K562 (cell line): ENCODE measurements around the gene PEX10.

Source experiments
- CEBPB ChIP-seq: fragments of 450-650 bp; IDR thresholded peaks from 2 replicates; pipeline ENCODE4 v1.6.1; 2016; ENCODE audit warnings: missing genetic modification characterization, missing compliant biosample characterization
- CLOCK ChIP-seq: fragments of 250-450 bp; sonication (Bioruptor Pico); IDR thresholded peaks from 2 replicates; pipeline ENCODE4 v1.4.0; 2020; ENCODE audit warnings: mild to moderate bottlenecking, moderate library complexity, borderline replicate concordance
- CREM ChIP-seq: IDR thresholded peaks from 2 replicates; pipeline ENCODE4 v1.6.1; 2014; ENCODE audit warnings: antibody characterized with exemption, low read depth
- DDX20 ChIP-seq: fragments of 450-650 bp; IDR thresholded peaks from 2 replicates; pipeline ENCODE4 v1.6.1; 2016; ENCODE audit warnings: missing genetic modification characterization, low read depth, mild to moderate bottlenecking, missing compliant biosample characterization, moderate library complexity
- ELK1 ChIP-seq: sonication (generic); formaldehyde crosslinking; IDR thresholded peaks from 2 replicates; pipeline ENCODE4 v1.8.1; 2022; ENCODE audit warnings: missing genetic modification reagents
- HMGXB4 ChIP-seq: sonication (generic); formaldehyde crosslinking; IDR thresholded peaks from 2 replicates; pipeline ENCODE4 v1.8.1; 2023; ENCODE audit warnings: mild to moderate bottlenecking, missing genetic modification reagents
- LARP7 ChIP-seq: fragments of 450-650 bp; IDR thresholded peaks from 2 replicates; pipeline ENCODE4 v1.6.1; 2016
- NFATC3 ChIP-seq: fragments of 450-650 bp; IDR thresholded peaks from 2 replicates; pipeline ENCODE4 v1.6.1; 2017; ENCODE audit warnings: mild to moderate bottlenecking
- NRF1 ChIP-seq, 2 experiments: fragments of 450-650 bp; IDR thresholded peaks in 1 of 2; conservative IDR thresholded peaks in 1 of 2; 2 replicates each; pipeline ENCODE4 v1.6.1; 2014; ENCODE audit warnings: mild to moderate bottlenecking in 2 of 2
- PHF8 ChIP-seq: fragments of 200-600 bp; sonication (generic); IDR thresholded peaks from 2 replicates; pipeline ENCODE4 v1.6.1; 2012; ENCODE audit warnings: mixed run types, mild to moderate bottlenecking, inconsistent platforms, low read length, moderate library complexity, borderline replicate concordance
- RBBP5 ChIP-seq: fragments of 200-600 bp; sonication (generic); IDR thresholded peaks from 2 replicates; pipeline ENCODE4 v1.6.1; 2012; ENCODE audit warnings: borderline replicate concordance, mild to moderate bottlenecking, low read length, control low read depth, inconsistent platforms; ENCODE audit not compliant: insufficient read depth, poor library complexity, severe bottlenecking
- SRSF9 ChIP-seq: fragments of 200-400 bp; formaldehyde crosslinking; IDR thresholded peaks from 2 replicates; pipeline ENCODE4 v1.6.1; 2017; ENCODE audit warnings: low read depth, low read length, borderline replicate concordance
- ZNF780A ChIP-seq: fragments of 250-450 bp; sonication (Bioruptor Pico); IDR thresholded peaks from 2 replicates; pipeline ENCODE4 v1.5.0; 2021; ENCODE audit warnings: mild to moderate bottlenecking
- TF ChIP-seq, protein P1 (sequence below), 3 experiments: IDR thresholded peaks in 2 of 3; conservative IDR thresholded peaks in 1 of 3; 2 replicates each; pipeline ENCODE4 v1.5.1; 2011 to 2012; ENCODE audit warnings: low read length in 3 of 3, mild to moderate bottlenecking in 3 of 3, control low read depth in 2 of 3, improper control_type of control experiment in 1 of 3, inconsistent platforms in 1 of 3, low read depth in 1 of 3, mixed read lengths in 1 of 3, moderate library complexity in 1 of 3; ENCODE audit not compliant: insufficient read depth in 2 of 3

GRCh38 chr1:2400950-2401649 is 11.3 kb downstream of the PEX10 start:
- TF ChIP-seq ZNF780A (CRISPR knock-in tag): no peak
- no peak for TF ChIP-seq DDX20 (tag)
- TF ChIP-seq CEBPB (tag): no peak
- no peak for TF ChIP-seq PHF8
- no peak for TF ChIP-seq NRF1 (conservative IDR thresholded peaks at IDR 0.05 in 1 of 2, IDR thresholded peaks at IDR 0.05 in 1 of 2)
- TF ChIP-seq ELK1 (CRISPR knock-in tag): no peak
- TF ChIP-seq, protein P1, sequence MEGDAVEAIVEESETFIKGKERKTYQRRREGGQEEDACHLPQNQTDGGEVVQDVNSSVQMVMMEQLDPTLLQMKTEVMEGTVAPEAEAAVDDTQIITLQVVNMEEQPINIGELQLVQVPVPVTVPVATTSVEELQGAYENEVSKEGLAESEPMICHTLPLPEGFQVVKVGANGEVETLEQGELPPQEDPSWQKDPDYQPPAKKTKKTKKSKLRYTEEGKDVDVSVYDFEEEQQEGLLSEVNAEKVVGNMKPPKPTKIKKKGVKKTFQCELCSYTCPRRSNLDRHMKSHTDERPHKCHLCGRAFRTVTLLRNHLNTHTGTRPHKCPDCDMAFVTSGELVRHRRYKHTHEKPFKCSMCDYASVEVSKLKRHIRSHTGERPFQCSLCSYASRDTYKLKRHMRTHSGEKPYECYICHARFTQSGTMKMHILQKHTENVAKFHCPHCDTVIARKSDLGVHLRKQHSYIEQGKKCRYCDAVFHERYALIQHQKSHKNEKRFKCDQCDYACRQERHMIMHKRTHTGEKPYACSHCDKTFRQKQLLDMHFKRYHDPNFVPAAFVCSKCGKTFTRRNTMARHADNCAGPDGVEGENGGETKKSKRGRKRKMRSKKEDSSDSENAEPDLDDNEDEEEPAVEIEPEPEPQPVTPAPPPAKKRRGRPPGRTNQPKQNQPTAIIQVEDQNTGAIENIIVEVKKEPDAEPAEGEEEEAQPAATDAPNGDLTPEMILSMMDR (IDR thresholded peaks at IDR 0.05 in 2 of 3, conservative IDR thresholded peaks at IDR 0.05 in 1 of 3; ENCODE audit: insufficient read depth in 2 of 3, low read depth in 1 of 3, low read length in 3 of 3): no peak
- TF ChIP-seq HMGXB4 (CRISPR knock-in tag): no peak
- TF ChIP-seq SRSF9: no peak
- no peak for TF ChIP-seq CREM
- TF ChIP-seq RBBP5: no peak
- TF ChIP-seq CLOCK (CRISPR knock-in tag): no peak
- TF ChIP-seq NFATC3: no peak
- no peak for TF ChIP-seq LARP7
